Muscle of leg (tissue), 11 donors: ENCODE data around the gene PLCB4. TPM values are rescaled to one million over a fixed set of nuclear protein-coding genes. Genes with fewer than 3 reads are reported as not detected.

ENCODE experiments used
- DNase-seq: peaks from one replicate; pipeline ENCODE4 v3.0.0; 2013
- H3K27ac ChIP-seq: one replicate; pipeline ENCODE4 v1.5.1; 2013; ENCODE audit warnings: mild to moderate bottlenecking, low read length, control low read depth
- H3K27me3 ChIP-seq: one replicate; pipeline ENCODE4 v1.6.1; 2013; ENCODE audit warnings: low read length; ENCODE audit not compliant: control insufficient read depth, insufficient read depth
- H3K36me3 ChIP-seq: one replicate; pipeline ENCODE4 v1.6.1; 2013; ENCODE audit warnings: low read length; ENCODE audit not compliant: control insufficient read depth, insufficient read depth
- H3K4me1 ChIP-seq: one replicate; pipeline ENCODE4 v1.6.1; 2013; ENCODE audit warnings: low read length; ENCODE audit not compliant: control insufficient read depth, insufficient read depth
- H3K4me3 ChIP-seq: one replicate; pipeline ENCODE4 v1.5.1; 2013; ENCODE audit warnings: low read length, control low read depth
- H3K9me3 ChIP-seq: replicated peaks from 2 replicates; pipeline ENCODE4 v1.6.1; 2013; ENCODE audit warnings: low read depth, low read length; ENCODE audit not compliant: control insufficient read depth
- WGBS: methylation state at CpG from one replicate; pipeline ENCODE4 v1.1.5; 2013; ENCODE audit warnings: missing lambda C conversion rate; ENCODE audit not compliant: insufficient coverage; 5-methylcytosine and 5-hydroxymethylcytosine counted together
- polyA plus RNA-seq, 8 donors: library from polyadenylated mRNA; unstranded; fragments of 120-200 nt; gene quantifications; one replicate each; pipeline versions ENCODE4 v1.2.1 to v1.2.3, GENCODE V29; 2013; ENCODE audit warnings: inconsistent platforms in 1 of 8, low replicate concordance in 1 of 8; ENCODE audit not compliant: insufficient read length in 8 of 8, insufficient read depth in 1 of 8
- total RNA-seq: library from RNA; stranded (reverse); fragments of 120-200 nt; gene quantifications from one replicate; pipeline ENCODE4 v1.2.4, GENCODE V29; 2013

Gene PLCB4
- total and polyA plus RNA-seq, 9 donors: 3.1 to 5.8 (median 4.3) TPM

GRCh38 chr20:9439806-9440205 is 370.9 kb downstream of the PLCB4 start:
- H3K27me3 ChIP-seq: no peaks in the 10 kb centered on the region
- no peaks in the 10 kb centered on the region for H3K36me3 ChIP-seq
- no peaks in the 10 kb centered on the region for H3K4me1 ChIP-seq
- DNase-seq: no peak
- H3K27ac ChIP-seq: no peak overlapping the region
- peaks cover 3% of the 10 kb centered on the region for H3K9me3 ChIP-seq
- no peak overlapping the region for H3K4me3 ChIP-seq

GRCh38 chr20:9440892-9441291 is 372.0 kb downstream of the PLCB4 start:
- Histone ChIP-seq H3K27ac (no peak overlapping the region), H3K4me3 (no peak overlapping the region), H3K9me3 (peaks cover 3% of the 10 kb centered on the region), H3K27me3 (no peaks in the 10 kb centered on the region), H3K4me1 (no peaks in the 10 kb centered on the region), H3K36me3 (no peaks in the 10 kb centered on the region)
- 27% methylated on average over 2 of the region's 3 CpGs for WGBS
- no peak for DNase-seq

GRCh38 chr20:9441948-9442347 is 373.1 kb downstream of the PLCB4 start:
- Histone ChIP-seq H3K9me3 (peaks cover 3% of the 10 kb centered on the region), H3K36me3 (no peaks in the 10 kb centered on the region), H3K27me3 (no peaks in the 10 kb centered on the region), H3K4me1 (no peaks in the 10 kb centered on the region), H3K27ac (no peak overlapping the region), H3K4me3 (no peak overlapping the region)
- DNase-seq: no peak
- no CpG with 5 or more reads among the region's 3 CpGs for WGBS

- H3K9me3 ChIP-seq: peaks cover 3% of the 10 kb centered on the region
- no peaks in the 10 kb centered on the region for H3K27me3 ChIP-seq
- H3K36me3 ChIP-seq: no peaks in the 10 kb centered on the region
- no peak overlapping the region for H3K4me3 ChIP-seq
- H3K4me1 ChIP-seq: no peaks in the 10 kb centered on the region
- H3K27ac ChIP-seq: no peak overlapping the region
- DNase-seq: peak; percentile 14
These were observed 374.0 kb downstream of the PLCB4 start for GRCh38 chr20:9442858-9443257.

GRCh38 chr20:9444921-9445320 is 376.0 kb downstream of the PLCB4 start:
- Histone ChIP-seq H3K9me3 (no peaks in the 10 kb centered on the region), H3K27ac (no peak overlapping the region), H3K36me3 (no peaks in the 10 kb centered on the region), H3K27me3 (no peaks in the 10 kb centered on the region), H3K4me3 (no peak overlapping the region), H3K4me1 (no peaks in the 10 kb centered on the region)
- no CpG with 5 or more reads among the region's 2 CpGs for WGBS
- no peak for DNase-seq

- Histone ChIP-seq H3K36me3 (no peaks in the 10 kb centered on the region), H3K4me1 (no peaks in the 10 kb centered on the region), H3K9me3 (no peaks in the 10 kb centered on the region), H3K4me3 (no peak overlapping the region), H3K27me3 (no peaks in the 10 kb centered on the region), H3K27ac (no peak overlapping the region)
- DNase-seq: no peak
These were observed 378.3 kb downstream of the PLCB4 start for GRCh38 chr20:9447182-9447581.

- Histone ChIP-seq H3K36me3 (no peaks in the 10 kb centered on the region), H3K27ac (no peak overlapping the region), H3K4me1 (no peaks in the 10 kb centered on the region), H3K9me3 (no peaks in the 10 kb centered on the region), H3K27me3 (no peaks in the 10 kb centered on the region), H3K4me3 (no peak overlapping the region)
- WGBS: no CpG with 5 or more reads among the region's 2 CpGs
- DNase-seq: no peak
These were observed 384.3 kb downstream of the PLCB4 start for GRCh38 chr20:9453201-9453600.

GRCh38 chr20:9454791-9455190 is 385.9 kb downstream of the PLCB4 start:
- Histone ChIP-seq H3K36me3 (no peaks in the 10 kb centered on the region), H3K9me3 (no peaks in the 10 kb centered on the region), H3K4me1 (no peaks in the 10 kb centered on the region), H3K27ac (no peak overlapping the region), H3K27me3 (no peaks in the 10 kb centered on the region), H3K4me3 (no peak overlapping the region)
- no peak for DNase-seq
- no CpG with 5 or more reads among the region's 2 CpGs for WGBS

GRCh38 chr20:9457136-9457535 is 388.2 kb downstream of the PLCB4 start:
- H3K4me3 ChIP-seq: no peak overlapping the region
- no peak for DNase-seq
- no CpG with 5 or more reads among the region's 2 CpGs for WGBS
- no peaks in the 10 kb centered on the region for H3K27me3 ChIP-seq
- H3K9me3 ChIP-seq: no peaks in the 10 kb centered on the region
- no peaks in the 10 kb centered on the region for H3K4me1 ChIP-seq
- H3K27ac ChIP-seq: no peak overlapping the region
- H3K36me3 ChIP-seq: no peaks in the 10 kb centered on the region

- H3K4me3 ChIP-seq: no peak overlapping the region
- H3K36me3 ChIP-seq: no peaks in the 10 kb centered on the region
- no peaks in the 10 kb centered on the region for H3K27me3 ChIP-seq
- peak; percentile 3 for DNase-seq
- no peaks in the 10 kb centered on the region for H3K4me1 ChIP-seq
- H3K27ac ChIP-seq: no peak overlapping the region
- no peaks in the 10 kb centered on the region for H3K9me3 ChIP-seq
- WGBS: no CpG with 5 or more reads among the region's 1 CpG
These were observed 389.4 kb downstream of the PLCB4 start for GRCh38 chr20:9458138-9458796.

- H3K9me3 ChIP-seq: no peaks in the 10 kb centered on the region
- no peak overlapping the region for H3K4me3 ChIP-seq
- no peaks in the 10 kb centered on the region for H3K36me3 ChIP-seq
- H3K27me3 ChIP-seq: no peaks in the 10 kb centered on the region
- no peaks in the 10 kb centered on the region for H3K4me1 ChIP-seq
- no peak overlapping the region for H3K27ac ChIP-seq
- WGBS: no CpG with 5 or more reads among the region's 2 CpGs
- peak; percentile 17 for DNase-seq
These were observed 391.6 kb downstream of the PLCB4 start for GRCh38 chr20:9460518-9460917.
